Stimulated activated CD4-positive, alpha-beta T cell treated with anti-CD3 and anti-CD28 coated beads, TNF-alpha, amount 100 ng/mL, for 48 hours (primary cell): Measurements from ENCODE around the gene PDRG1.
"Not testable (repeated sequence)": the region's sequence is repeated elsewhere in the genome, so short reads cannot be mapped to it uniquely, and the experiment has no call there.

Experiments
- DNase-seq, 3 donors: peaks; one replicate each; pipeline ENCODE4 v3.0.0-alpha.2; 2020; ENCODE audit warnings: low read depth in 3 of 3

The PDRG1 gene

DNA sequence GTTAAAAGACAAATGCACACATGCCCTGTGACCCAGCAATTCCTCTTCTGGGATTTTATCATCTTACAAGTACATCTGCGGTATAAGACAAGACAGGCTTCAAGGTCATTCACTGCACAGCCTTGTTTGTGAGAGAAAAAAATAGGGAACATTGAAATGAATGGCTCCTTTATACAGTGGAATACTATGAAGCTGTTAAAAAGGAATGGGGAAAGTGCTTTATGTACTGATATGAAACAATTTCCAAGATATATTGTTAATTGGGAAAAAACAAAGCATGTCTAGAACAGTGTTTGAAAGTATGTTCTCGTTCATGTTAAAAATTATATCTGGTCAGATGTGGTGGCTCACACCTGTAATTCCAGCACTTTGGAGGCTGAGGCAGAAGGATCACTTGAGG is 25.4 kb downstream of the PDRG1 start:
- no peak for DNase-seq

- no peak for DNase-seq
Measured at GRCh38 chr20:31925631-31926030, 26.2 kb downstream of the PDRG1 start.

DNA sequence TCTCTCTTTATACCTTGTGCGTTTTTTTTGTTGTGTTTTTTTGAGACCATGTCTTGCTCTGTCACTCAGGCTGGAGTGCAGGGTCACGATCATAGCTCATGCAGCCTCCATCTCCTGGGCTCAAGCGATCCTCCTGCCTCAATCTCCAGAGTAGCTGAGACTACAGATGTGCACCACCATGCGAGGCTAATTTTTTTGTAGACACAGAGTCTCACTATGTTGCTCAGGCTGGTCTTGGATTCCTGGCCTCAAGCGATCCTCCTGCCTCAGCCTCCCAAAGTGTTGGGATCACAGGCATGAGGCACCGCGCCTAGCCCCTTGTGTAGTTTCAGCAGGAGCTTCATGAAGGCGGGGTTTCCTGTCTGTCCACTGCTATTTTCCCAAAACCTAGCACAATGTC is 27.3 kb downstream of the PDRG1 start:
- DNase-seq = no peak

DNA sequence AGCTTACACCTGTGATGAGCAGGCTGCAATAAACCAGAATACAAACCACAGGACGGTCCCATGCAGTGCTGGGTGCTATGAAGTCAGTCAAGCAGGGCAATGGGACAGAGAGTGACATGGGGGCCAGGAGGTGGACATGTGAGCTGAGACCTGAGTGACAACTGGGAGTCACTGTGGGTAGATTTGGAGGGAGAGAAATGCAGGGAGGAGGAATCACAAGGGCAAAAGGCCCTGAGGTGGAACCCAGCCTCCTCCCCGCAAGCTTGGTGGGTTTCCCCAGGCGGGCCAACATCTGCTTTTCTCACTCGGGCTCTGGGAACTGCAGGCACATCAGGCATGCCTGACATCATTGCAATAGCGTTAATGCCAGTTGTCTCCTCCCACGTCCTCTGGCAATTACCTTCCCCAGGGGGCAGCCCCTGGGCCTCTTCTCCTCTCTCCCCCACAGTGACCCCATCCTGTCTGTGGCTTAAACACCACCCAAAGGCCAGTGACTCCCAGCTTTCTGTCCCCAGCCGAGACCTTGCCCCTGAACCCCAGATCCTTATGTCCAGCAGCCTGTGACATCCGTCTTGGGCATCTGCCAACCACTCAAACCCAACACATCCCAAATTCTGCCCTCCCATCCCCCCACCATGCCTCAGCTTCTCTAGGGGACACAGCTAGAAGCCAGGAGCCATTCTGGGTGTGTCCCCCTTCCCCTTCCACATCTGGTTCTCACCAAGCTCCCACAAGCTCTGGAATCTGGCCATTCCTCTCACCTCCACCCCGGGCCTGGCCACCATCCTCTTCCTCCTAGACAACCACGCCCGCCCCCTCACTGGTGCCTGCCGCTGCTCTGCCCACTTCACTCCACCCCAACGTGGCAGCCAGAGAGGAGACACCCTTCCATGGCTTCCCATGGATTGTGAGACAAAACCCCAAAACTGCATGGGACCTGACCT is 28.2 kb downstream of the PDRG1 start:
- no peak for DNase-seq

- no peak for DNase-seq
Measured at GRCh38 chr20:31922588-31922987, 29.3 kb downstream of the PDRG1 start.

GRCh38 chr20:31922181-31922580 is 29.7 kb downstream of the PDRG1 start:
- no peak for DNase-seq

DNA sequence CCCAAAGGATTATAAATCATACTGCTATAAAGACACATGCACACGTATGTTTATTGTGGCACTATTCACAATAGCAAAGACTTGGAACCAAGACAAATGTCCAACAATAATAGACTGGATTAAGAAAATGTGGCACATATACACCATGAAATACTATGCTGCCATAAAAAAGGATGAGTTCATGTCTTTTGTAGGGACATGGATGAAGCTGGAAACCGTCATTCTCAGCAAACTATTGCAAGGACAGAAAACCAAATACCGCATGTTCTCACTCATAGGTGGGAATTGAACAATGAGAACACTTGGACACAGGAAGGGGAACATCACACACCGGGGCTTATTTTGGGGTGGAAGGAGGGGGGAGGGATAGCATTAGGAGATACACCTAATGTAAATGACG is 30.4 kb downstream of the PDRG1 start:
- not testable (repeated sequence) for DNase-seq

DNA sequence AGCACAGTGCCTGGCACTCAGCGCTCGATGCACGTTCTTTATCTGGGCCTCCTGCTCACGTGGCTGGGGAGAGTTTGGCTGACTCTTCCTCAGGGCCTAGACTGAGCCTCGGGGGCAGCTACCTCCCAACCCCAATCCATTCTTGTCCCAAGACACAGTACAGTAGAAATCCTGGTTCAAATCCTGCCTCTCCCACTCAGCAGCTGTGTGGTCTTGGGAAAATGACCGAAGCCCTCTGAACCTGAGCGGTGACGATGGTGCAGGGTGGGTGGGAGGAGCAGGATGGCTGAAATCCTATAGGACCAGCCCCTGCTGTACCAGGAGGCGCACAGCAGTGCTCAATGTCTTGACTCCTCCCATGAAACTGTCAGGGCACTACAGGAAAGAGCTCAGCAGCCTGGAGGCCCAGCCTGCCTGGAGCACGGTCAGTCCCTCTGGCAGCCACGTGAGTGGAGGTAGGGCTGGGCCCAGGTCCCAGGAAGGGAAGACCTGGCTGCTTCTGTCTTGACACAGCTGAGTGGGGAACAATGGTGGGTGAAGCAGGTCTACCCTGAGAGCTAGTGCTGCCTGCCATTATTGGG is 31.5 kb downstream of the PDRG1 start:
- DNase-seq = no peak

DNA sequence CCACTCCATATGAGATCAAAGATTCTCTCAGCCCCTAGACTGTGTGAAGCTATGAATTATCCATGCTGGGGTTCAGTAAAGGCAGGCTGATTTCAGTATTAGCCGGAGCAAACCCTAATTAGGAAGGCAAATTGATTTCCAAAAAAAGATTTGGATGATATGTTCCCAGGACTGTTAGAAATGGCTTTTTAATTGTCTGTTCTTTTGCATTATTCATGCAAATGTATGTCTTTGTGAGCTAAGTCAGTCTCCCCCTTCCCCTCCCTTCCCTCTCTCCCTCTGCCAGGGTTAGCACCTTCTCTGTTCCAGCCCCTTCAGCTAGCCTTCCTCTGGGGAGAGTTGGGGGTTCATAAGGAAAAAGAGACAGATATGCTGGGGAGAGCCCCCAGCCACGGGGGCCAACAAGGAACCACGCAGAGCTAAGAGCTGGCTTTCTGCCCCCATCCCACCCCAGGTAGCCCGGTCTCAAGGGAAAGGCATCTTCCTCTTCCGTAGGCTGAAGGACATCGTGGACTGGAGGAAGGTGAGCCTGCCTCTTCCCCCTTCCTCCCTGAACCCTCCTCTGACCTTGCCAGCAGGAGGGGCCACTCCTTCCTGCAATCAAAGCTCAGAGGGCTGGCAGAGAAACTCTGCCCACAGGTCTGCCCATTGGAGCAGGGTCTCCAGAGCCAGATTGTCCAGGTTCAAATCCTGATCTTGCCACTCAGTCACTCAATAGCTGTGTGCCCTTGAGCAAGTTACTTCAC is 32.3 kb downstream of the PDRG1 start:
- no peak for DNase-seq

DNA sequence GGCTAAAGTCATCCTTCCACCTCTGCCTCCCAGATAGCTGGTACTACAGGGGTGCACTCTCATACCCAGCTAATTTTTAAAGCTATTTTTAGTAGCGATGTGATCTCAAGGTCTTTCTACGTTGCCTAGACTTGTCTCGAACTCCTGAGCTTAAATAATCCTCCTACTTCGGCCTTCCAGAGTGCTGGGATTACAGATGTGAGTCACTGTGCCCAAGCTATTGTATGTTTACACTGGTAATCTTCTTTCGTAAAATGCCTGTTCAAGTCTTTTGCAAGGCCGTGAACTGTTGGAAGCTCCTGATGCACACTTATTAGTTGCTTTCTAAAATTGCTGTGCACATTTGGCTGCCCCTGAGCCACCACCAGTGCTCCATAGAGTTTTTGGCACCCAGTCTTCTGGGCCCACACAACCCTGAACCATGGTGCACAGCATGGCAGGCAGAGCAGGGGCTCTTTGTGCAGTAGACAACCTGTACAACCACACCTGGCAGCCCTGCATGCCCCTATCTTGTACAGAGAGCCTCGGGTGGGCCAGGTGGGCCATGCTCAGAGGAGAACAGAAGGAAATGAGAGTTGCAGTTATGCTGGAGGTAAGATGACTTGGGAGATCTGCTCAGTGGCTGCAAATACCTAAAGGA is 33.3 kb downstream of the PDRG1 start:
- no peak for DNase-seq

- DNase-seq = not testable (repeated sequence)
Measured at GRCh38 chr20:31917962-31918412, 33.9 kb downstream of the PDRG1 start.

- DNase-seq = no peak
Measured at GRCh38 chr20:31916708-31917107, 35.1 kb downstream of the PDRG1 start.

DNA sequence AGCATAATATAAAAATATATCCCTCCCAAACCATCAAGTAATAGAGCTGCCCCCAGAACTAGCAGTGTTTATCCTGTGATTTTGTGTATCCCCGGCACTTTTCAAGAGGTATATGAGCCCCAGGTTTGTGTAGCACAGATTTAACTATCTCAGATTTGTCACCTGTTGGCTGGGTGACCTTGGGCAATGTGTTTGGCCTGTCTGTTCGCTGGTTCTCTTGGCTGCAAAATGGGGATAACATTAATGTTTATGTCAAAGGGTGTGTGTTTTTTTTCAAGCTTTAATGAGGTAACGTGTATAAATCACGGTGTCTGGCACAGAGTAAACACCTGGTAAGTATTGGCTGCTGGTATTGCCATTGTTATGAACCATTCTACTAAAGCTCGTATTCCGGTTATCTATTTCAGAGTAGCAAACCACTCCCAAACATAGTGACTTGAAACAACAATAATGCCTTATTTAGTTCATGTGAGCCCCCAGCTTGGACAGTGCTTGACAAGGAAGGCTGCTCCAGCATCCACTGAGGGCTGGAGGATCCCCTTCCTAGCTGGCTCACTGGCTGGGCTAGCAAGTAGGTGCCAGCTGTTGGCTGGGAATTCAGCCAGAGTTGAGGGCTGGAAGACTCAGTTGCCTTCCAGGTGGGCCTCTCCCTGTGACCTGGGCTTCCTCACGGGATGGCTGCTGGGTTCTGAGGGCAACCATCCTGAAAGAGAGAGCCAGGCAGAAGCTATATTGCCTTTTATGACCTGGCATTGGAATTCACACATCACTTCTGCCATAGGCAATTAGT is 36.2 kb downstream of the PDRG1 start:
- no peak for DNase-seq

GRCh38 chr20:31914170-31914569 is 37.7 kb downstream of the PDRG1 start:
- DNase-seq = no peak

DNA sequence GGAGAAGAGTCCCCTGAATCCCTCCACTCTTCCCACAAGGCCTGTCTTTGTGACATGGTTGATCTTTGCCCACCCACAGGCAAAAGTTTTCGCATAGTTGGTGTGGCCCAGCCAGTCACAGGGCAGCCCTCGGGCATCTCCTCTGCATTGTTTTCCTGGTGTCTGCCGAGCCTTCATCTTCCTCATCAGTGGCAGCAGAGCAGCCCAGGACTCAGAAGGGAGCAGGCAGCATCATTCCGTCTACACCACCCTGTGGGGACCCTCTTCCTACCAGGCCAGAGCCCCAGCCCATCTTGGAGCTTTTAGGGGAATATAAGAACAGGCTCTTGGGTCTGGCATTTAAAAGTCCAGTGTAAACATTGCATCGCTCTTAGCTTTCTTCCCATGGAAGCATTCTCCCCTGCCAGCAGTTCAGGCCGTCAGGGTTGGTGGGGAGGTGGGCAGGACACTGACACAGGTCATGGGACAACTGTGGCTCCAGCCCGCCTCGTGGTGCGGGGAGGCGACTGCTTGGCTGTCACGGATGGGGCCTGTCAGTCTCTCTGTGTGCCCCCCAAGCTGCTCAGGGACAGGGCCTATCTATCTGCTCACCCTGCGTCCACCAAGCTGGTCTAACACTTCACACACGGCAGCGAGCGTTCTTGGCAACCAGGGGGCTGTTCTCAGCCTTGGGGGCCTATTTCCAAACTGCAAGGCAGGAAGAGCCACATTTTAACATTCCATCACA is 38.3 kb downstream of the PDRG1 start:
- DNase-seq = no peak

GRCh38 chr20:31910071-31910803 is 41.6 kb downstream of the PDRG1 start:
- DNase-seq = no peak

DNA sequence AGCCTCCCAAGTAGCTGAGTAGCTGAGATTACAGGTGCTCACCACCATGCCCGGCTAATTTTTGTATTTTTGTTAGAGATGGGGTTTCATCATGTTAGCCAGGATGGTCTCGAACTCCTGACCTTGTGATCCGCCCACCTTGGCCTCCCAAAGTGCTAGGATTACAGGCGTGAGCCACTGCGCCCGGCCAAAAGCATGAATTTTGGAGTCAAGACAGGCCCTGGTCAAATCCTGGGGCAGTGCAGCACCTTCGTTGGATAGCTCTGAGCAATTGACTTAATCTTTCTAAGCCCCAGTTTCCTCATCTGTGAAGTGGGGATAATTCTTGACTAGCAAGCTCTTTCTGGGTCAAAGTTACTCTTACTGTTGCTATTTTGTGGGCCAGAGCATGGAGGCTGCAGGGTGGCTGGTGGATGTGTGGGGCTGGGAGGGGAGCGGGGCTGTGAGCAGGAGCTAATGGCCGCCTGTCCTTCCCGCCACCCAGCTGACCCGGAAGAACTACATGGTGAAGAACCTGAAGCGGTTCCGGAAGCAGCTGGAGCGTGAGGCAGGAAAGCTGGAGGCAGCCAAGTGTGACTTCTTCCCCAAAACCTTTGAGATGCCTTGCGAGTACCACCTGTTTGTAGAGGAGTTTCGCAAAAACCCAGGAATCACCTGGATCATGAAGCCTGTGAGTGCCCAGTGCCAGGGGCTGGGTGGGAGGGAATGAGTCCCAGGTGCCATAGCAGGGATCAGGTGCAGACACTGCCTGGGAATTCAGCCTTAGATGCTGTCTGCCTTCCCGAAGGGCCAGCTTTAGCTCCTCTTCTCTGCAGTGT is 42.4 kb downstream of the PDRG1 start:
- DNase-seq = no peak

DNA sequence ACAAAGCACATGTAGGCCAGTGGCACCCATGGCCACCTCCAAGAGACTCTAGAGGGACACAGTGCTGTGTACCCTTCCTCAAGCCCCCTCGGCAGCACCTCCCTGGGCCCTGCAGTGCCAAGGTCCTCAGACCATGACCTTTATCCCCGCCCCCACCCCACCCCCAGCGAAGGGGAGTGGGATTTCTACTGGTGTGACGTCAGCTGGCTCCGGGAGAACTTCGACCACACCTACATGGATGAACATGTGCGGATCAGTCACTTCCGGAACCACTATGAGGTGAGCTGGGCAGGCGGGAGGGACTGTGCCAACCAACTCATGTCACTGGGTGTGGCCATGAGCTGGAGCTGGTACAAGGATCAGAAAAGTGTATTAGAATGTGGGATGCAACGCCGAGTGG is 43.4 kb downstream of the PDRG1 start:
- DNase-seq = no peak

DNA sequence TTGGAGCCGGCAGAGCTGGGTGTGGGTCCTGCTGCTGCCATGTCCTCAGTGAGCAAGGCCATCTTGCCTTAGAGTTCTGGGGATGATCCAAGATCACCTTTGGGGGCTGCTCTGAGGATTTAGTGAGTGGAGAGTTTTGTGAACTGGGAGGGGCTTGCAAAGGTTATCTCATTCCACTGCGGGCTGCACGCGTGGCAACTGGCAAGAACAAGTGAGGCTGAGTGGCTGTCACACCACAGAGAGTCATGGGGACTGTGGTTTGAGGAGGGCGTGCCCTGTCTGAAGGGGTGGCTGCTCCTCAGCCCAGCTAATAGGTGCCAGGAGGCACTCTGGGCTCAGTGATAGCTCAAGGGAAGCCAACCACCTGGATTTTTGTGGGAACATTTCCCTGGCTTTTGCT is 43.8 kb downstream of the PDRG1 start:
- DNase-seq = no peak
